H1 (cell line): Measurements from ENCODE around the gene TGFB1. TPM values are rescaled to one million over a fixed set of nuclear protein-coding genes. Genes with fewer than 3 reads are reported as not detected.

Source experiments
- CTCF ChIA-PET: fragments of 300-600 bp; sonication (Branson Sonifier 250); formaldehyde crosslinking; loops from one replicate; lab custom pipeline; 2021; ENCODE audit not compliant: partially characterized antibody; lab: Charles Lee
- POLR2A ChIA-PET: fragments of 300-600 bp; sonication (Branson Sonifier 250); formaldehyde crosslinking; loops from one replicate; lab custom pipeline; 2021; ENCODE audit warnings: inconsistent platforms; ENCODE audit not compliant: partially characterized antibody; lab: Charles Lee
- DNase-seq, 2 experiments: peaks; one replicate each; pipeline versions ENCODE4 v3.0.0 to v3.0.0-alpha.2; 2010 to 2022; ENCODE audit warnings: low spot score in 2 of 2, low read depth in 1 of 2, mixed read lengths in 1 of 2
- FAIRE-seq: peaks from 2 replicates; lab custom pipeline; 2011; peaks lifted over from hg19 to GRCh38; lab: Jason Lieb, UNC
- H2AFZ ChIP-seq: 2 replicates; pipeline ENCODE4 v1.8.1; 2012; ENCODE audit warnings: low read length, inconsistent platforms
- H2AK5ac ChIP-seq: 2 replicates; pipeline ENCODE4 v1.6.1; 2013; ENCODE audit warnings: low read depth, low read length
- H2BK120ac ChIP-seq: replicated peaks from 2 replicates; pipeline ENCODE3; 2013; ENCODE audit warnings: low read depth, low read length, inconsistent platforms
- H2BK12ac ChIP-seq: 2 replicates; pipeline ENCODE4 v1.6.1; 2013; ENCODE audit warnings: low read depth, low read length
- H2BK15ac ChIP-seq: 2 replicates; pipeline ENCODE4 v1.6.1; 2013; ENCODE audit warnings: low read length
- H2BK20ac ChIP-seq: 2 replicates; pipeline ENCODE4 v1.6.1; 2013; ENCODE audit warnings: low read length
- H2BK5ac ChIP-seq: 2 replicates; pipeline ENCODE4 v1.6.1; 2013; ENCODE audit warnings: low read depth, low read length
- H3K14ac ChIP-seq: 2 replicates; pipeline ENCODE4 v1.6.1; 2013; ENCODE audit warnings: inconsistent platforms; ENCODE audit not compliant: insufficient read length
- H3K18ac ChIP-seq: 2 replicates; pipeline ENCODE4 v1.6.1; 2013; ENCODE audit warnings: low read length; ENCODE audit errors: extremely low read depth
- H3K23ac ChIP-seq: 2 replicates; pipeline ENCODE4 v1.6.1; 2013; ENCODE audit warnings: inconsistent platforms; ENCODE audit not compliant: insufficient read length
- H3K23me2 ChIP-seq: 2 replicates; pipeline ENCODE4 v1.6.1; 2013; ENCODE audit warnings: low read depth, low read length
- H3K27ac ChIP-seq: 2 replicates; pipeline ENCODE4 v1.6.1; 2011; ENCODE audit warnings: low read depth, low read length, inconsistent platforms
- H3K27me3 ChIP-seq, 4 experiments: replicated peaks in 1 of 4; 1 replicate in 1 of 4; 2 replicates in 3 of 4; pipeline versions ENCODE4 v1.6.1 to v1.8.1; 2011 to 2013; ENCODE audit warnings: low read length in 3 of 4, mild to moderate bottlenecking in 3 of 4, inconsistent platforms in 2 of 4, mixed read lengths in 2 of 4, moderate library complexity in 1 of 4; ENCODE audit not compliant: control insufficient read depth in 3 of 4, insufficient read depth in 3 of 4; ENCODE audit errors: extremely low read depth in 1 of 4
- H3K36me3 ChIP-seq, 4 experiments: 2 replicates each; pipeline versions ENCODE4 v1.6.1 to v1.8.1; 2011 to 2013; ENCODE audit warnings: mild to moderate bottlenecking in 4 of 4, low read length in 3 of 4, moderate library complexity in 2 of 4, control low read depth in 1 of 4, inconsistent platforms in 1 of 4; ENCODE audit not compliant: insufficient read depth in 4 of 4, control insufficient read depth in 2 of 4
- H3K4ac ChIP-seq: replicated peaks from 2 replicates; pipeline ENCODE3; 2013; ENCODE audit warnings: low read length, low read depth, mixed read lengths, inconsistent platforms; ENCODE audit not compliant: insufficient read length
- H3K4me1 ChIP-seq, 4 experiments: replicated peaks in 1 of 4; 1 replicate in 1 of 4; 2 replicates in 3 of 4; pipeline versions ENCODE4 v1.6.1 to v1.8.1; 2011 to 2013; ENCODE audit warnings: low read length in 3 of 4, inconsistent platforms in 2 of 4, mixed read lengths in 1 of 4; ENCODE audit not compliant: insufficient read depth in 4 of 4, control insufficient read depth in 3 of 4
- H3K4me2 ChIP-seq, 2 experiments: 2 replicates each; pipeline versions ENCODE4 v1.6.1 to v1.8.1; 2011 to 2013; ENCODE audit warnings: low read depth in 2 of 2, low read length in 2 of 2, control low read depth in 1 of 2, inconsistent platforms in 1 of 2, mild to moderate bottlenecking in 1 of 2; ENCODE audit not compliant: insufficient read depth in 1 of 2
- H3K4me3 ChIP-seq, 4 experiments: fragments of 200-600, 300-600 bp in 1 of 4; sonication (generic), shearing (Covaris generic), sonication (Bioruptor Twin) in 1 of 4; 2 replicates each; pipeline versions ENCODE4 v1.5.1 to v1.8.1; 2011 to 2016; ENCODE audit warnings: low read length in 4 of 4, low read depth in 3 of 4, control low read depth in 2 of 4, inconsistent platforms in 2 of 4, mild to moderate bottlenecking in 2 of 4, mixed read lengths in 1 of 4, moderate library complexity in 1 of 4; ENCODE audit not compliant: insufficient read depth in 2 of 4; ENCODE audit errors: extremely low read depth in 1 of 4
- H3K56ac ChIP-seq: replicated peaks from 2 replicates; pipeline ENCODE3; 2013; ENCODE audit warnings: low read depth, mild to moderate bottlenecking, mixed read lengths, low read length, inconsistent platforms; ENCODE audit not compliant: insufficient read length
- H3K79me1 ChIP-seq: 2 replicates; pipeline ENCODE4 v1.6.1; 2013; ENCODE audit warnings: low read depth, low read length, control low read depth
- H3K79me2 ChIP-seq, 2 experiments: 2 replicates each; pipeline versions ENCODE4 v1.6.1 to v1.8.1; 2012 to 2013; ENCODE audit warnings: low read length in 2 of 2, mild to moderate bottlenecking in 2 of 2, inconsistent platforms in 1 of 2; ENCODE audit not compliant: insufficient read depth in 2 of 2, control insufficient read depth in 1 of 2
- H3K9ac ChIP-seq, 4 experiments: replicated peaks in 1 of 4; 1 replicate in 1 of 4; 2 replicates in 3 of 4; pipeline versions ENCODE4 v1.6.1 to v1.8.1; 2011 to 2013; ENCODE audit warnings: low read depth in 3 of 4, low read length in 3 of 4, control low read depth in 2 of 4, mild to moderate bottlenecking in 2 of 4, moderate library complexity in 2 of 4, inconsistent platforms in 1 of 4; ENCODE audit errors: extremely low read depth in 1 of 4
- H3K9me3 ChIP-seq, 2 experiments: 2 replicates each; pipeline versions ENCODE4 v1.6.1 to v1.8.1; 2012 to 2013; ENCODE audit warnings: mild to moderate bottlenecking in 2 of 2, moderate library complexity in 2 of 2, control low read depth in 1 of 2, inconsistent platforms in 1 of 2, low read depth in 1 of 2, low read length in 1 of 2, mixed read lengths in 1 of 2; ENCODE audit not compliant: insufficient read depth in 2 of 2
- H4K20me1 ChIP-seq, 2 experiments: replicated peaks in 1 of 2; 2 replicates each; pipeline versions ENCODE3 to v1.8.1; 2011 to 2013; ENCODE audit warnings: inconsistent platforms in 2 of 2, low read length in 2 of 2, mild to moderate bottlenecking in 1 of 2; ENCODE audit not compliant: insufficient read depth in 2 of 2, control insufficient read depth in 1 of 2
- H4K5ac ChIP-seq: 2 replicates; pipeline ENCODE4 v1.6.1; 2013; ENCODE audit warnings: low read length, low read depth, mixed read lengths, inconsistent platforms; ENCODE audit not compliant: insufficient read length
- H4K8ac ChIP-seq: 2 replicates; pipeline ENCODE4 v1.8.0; 2013; ENCODE audit warnings: mild to moderate bottlenecking, moderate library complexity, low read length, inconsistent platforms; ENCODE audit not compliant: insufficient read depth; ENCODE audit errors: extremely low read depth
- H4K91ac ChIP-seq: replicated peaks from 2 replicates; pipeline ENCODE3; 2013; ENCODE audit warnings: low read length, mixed read lengths, inconsistent platforms; ENCODE audit not compliant: insufficient read length
- JUND ChIP-seq: IDR thresholded peaks from 2 replicates; pipeline ENCODE4 v1.6.1; 2011; ENCODE audit warnings: mild to moderate bottlenecking, improper control_type of control experiment, low read length
- WGBS, 2 experiments: shearing (Covaris generic) in 1 of 2; methylation state at CpG; one replicate each; pipeline versions ENCODE4 v1.1.6 to v1.1.7; 2013 to 2015; ENCODE audit warnings: low lambda C conversion rate in 2 of 2, mixed read lengths in 2 of 2, inconsistent platforms in 1 of 2, low coverage in 1 of 2, missing lambda C conversion rate in 1 of 2; ENCODE audit not compliant: insufficient replicate concordance in 2 of 2, insufficient coverage in 1 of 2, insufficient read length in 1 of 2; ENCODE audit errors: extremely low coverage in 1 of 2, missing lambda C conversion rate in 1 of 2; 5-methylcytosine and 5-hydroxymethylcytosine counted together
- polyA plus RNA-seq, 7 experiments: library from polyadenylated mRNA; depleted of rRNA in 3 of 7; stranded (reverse) in 5 of 7; unstranded in 2 of 7; fragments of >200 nt in 5 of 7; fragments of 200-250 nt in 2 of 7; gene quantifications; 1 replicate in 5 of 7; 2 replicates in 1 of 7; 4 replicates in 1 of 7; pipeline versions ENCODE4 v1.2.1 to v1.2.3, GENCODE V29; 2011 to 2013; ENCODE audit warnings: missing spikeins in 2 of 7, mixed read lengths in 2 of 7
- total RNA-seq: library from RNA; stranded (reverse); fragmentation: NEBNext Ultra II Directional; extraction: Animal tissue kit (Norgen Biotek cat#: 25700); gene quantifications from 2 replicates; pipeline ENCODE4 v1.2.1, GENCODE V29; 2021

Gene TGFB1
- total and polyA plus RNA-seq, 2 of the 8 experiments (the other 6 are each of a cell fraction or from before 2014, with no cell fraction given): 1.7 to 10.6 TPM

DNA sequence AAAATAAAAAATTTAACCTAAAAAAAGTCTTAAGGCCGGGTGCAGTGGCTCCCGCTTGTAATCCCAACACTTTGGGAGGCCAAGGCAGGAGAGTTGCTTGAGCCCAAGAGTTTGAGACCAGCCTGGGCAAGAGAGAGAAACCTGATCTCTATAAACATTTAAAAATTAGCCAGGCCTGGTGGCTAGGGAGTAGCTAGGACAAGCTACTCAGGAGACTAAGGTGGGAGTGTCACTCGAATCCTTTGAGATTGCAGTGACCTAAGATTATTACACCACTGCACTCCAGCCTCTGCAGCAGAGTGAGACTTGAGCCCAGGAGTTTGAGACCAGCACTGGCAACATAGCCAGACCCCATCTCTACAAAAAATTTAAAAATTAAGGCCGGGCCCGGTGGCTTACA is 42.6 kb downstream of the TGFB1 start:
- Histone ChIP-seq H3K4ac (no peak overlapping the region), H3K14ac (no peak overlapping the region), H2BK12ac (no peak overlapping the region), H3K18ac (no peak overlapping the region), H3K9ac (peak overlapping the region in 1 of 4 experiments; percentile 93; a peak in 1 of 7 replicates), H4K20me1 (peaks cover 0 to 5% of the 10 kb centered on the region in 2 experiments), H3K79me2 (peaks cover 0 to 8% of the 10 kb centered on the region in 2 experiments; a peak in 2 of 4 replicates), H2AFZ (no peak overlapping the region), H3K56ac (no peak overlapping the region), H4K5ac (no peak overlapping the region), H3K4me1 (peaks cover 0 to 10% (median under 1%) of the 10 kb centered on the region in 4 experiments; a peak in 3 of 7 replicates), H2AK5ac (no peak overlapping the region), H3K4me3 (peak overlapping the region; percentile 62 to 91 (median 77); a peak in 7 of 8 replicates), H4K91ac (no peak overlapping the region), H3K36me3 (peaks cover 7 to 21% (median 10%) of the 10 kb centered on the region in 4 experiments; a peak in 6 of 8 replicates), H3K4me2 (peak overlapping the region; percentile 80 to 83), H2BK120ac (no peak overlapping the region), H3K27ac (no peak overlapping the region), H3K23ac (no peak overlapping the region), H3K79me1 (peaks cover 7% of the 10 kb centered on the region; the same call in 1 of the 2 replicates), H3K27me3 (no peaks in the 10 kb centered on the region), H3K23me2 (peaks cover 7% of the 10 kb centered on the region), H4K8ac (no peak overlapping the region), H2BK20ac (no peak overlapping the region), H2BK15ac (no peak overlapping the region), H3K9me3 (no peaks in the 10 kb centered on the region), H2BK5ac (no peak overlapping the region)
- FAIRE-seq: no peak
- WGBS, 2 experiments: 86% methylated on average over 5 of the region's 5 CpGs; no CpG with 5 or more reads in 1 of the 2 experiments
- DNase-seq: no peak
- ChIA-PET CTCF (interaction anchor here (2.1 kb wide), 1 partner anchor 11 kb away, joined by 15 read pairs; no protein-coding TSS in a partner anchor), POLR2A (interaction anchor here (0.9 to 22.6 kb wide), 9 partner anchors 11 to 118 kb away, joined by 3 to 579 read pairs (median 3); partner anchors contain the start of genes AXL, CYP2S1 and HNRNPUL1)
- no peak for TF ChIP-seq JUND
